Endometrial microvascular endothelial cells (primary cell): ENCODE measurements around the gene XCL2. TPM values are rescaled to one million over a fixed set of nuclear protein-coding genes. Genes with fewer than 3 reads are reported as not detected.

Experiments used
- in situ Hi-C: cut with HindIII; loops from 2 replicates; pipeline ENCODE4 v1.10.0; 2017; ENCODE audit warnings: low sequenced_read_pairs, low pct_unique_long_range_greater_than_20kb; ENCODE audit errors: inconsistent ontology term
- total RNA-seq: library from RNA; depleted of rRNA; stranded (reverse); fragments of >200 nt; gene quantifications from one replicate; pipeline ENCODE4 v1.2.3, GENCODE V29; 2015; ENCODE audit errors: inconsistent ontology term

Gene XCL2
- total RNA-seq, 1 donor from 2014 or later, result not detected

DNA sequence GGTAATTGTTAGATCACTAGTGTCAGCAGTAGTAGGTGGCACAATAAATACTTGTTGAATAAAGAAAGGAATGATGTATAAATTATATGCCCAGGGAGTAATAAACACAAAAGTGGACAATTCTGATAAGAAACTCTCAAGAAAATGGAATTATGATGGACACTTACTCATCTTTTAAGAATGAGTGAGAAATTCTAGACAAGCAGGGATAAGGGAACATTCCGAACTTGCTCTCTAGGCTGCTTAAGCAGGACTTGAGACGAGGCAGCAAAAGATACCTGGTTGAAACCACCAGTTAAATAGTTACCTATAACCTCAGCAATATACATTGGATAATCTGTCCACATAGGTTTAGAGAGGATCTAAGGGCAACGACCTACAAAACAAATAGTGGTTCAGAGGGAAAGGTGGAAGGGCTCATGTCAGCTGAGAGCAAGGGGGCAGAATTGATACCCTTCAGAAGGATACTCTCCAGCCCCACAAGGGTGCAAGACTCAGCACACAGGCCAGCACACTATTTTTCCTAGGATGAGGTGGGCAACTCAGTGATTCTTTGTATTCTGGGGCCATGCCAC is 46.3 kb downstream of the XCL2 start:
- in situ Hi-C loops, result no loop called here

DNA sequence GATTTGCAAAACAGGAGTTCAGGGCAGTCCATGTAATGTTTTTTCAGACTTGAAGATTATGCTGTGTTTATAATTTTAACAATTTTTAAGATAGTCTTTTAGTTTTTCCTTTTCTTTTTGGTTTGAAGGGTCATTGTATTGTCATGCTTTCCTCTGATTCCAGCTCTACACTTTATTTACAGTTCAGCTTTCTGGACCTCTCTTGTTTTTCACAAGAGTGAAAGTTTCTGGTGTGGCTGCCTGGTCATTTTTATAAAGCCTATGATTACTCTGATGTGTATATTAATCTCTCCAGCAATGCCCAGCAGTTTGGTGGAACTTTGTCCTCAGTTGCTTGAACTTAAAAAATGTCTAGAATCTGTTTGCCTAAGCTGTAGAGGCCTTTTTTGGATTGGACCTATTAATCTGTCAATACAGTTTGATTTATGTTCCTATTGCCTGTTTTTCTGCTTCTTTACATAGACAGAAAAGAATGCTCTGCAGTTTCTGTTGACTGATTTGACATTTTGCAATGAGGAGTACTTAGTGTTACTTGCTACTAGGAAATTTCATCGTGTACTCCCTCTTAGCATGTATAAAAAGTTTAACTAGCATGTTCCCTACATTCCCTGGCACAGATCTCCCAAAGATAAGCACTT is 52.2 kb downstream of the XCL2 start:
- in situ Hi-C loops, result no loop called here

Other genes with a start within 250 kb of the XCL2 start
- gene XCL1, start 32.6 kb upstream of the XCL2 start, total RNA-seq, result not detected
- gene DPT, start 185.2 kb upstream of the XCL2 start, total RNA-seq, result not detected